HepG2 (cell line): ENCODE data around the gene STK39. TPM values are rescaled to one million over a fixed set of nuclear protein-coding genes. Genes with fewer than 3 reads are reported as not detected.

Experiments used
- ATAC-seq: fragments of 200-7000 bp; cut with Tn5 transposase; 3 replicates; pipeline ENCODE4 v1.9.1; 2020; ENCODE audit warnings: mild to moderate bottlenecking, moderate library complexity
- BruUV-seq: library from RNA; stranded (reverse); fragments of 400-500 nt; replicated peaks from 2 replicates; lab custom pipeline; 2021; lab: Mats Ljungman, UMichigan
- CTCF ChIA-PET: fragments of 300-600 bp; formaldehyde crosslinking; extraction: SDS; loops from one replicate; lab custom pipeline; 2021; ENCODE audit warnings: low total read pairs, inconsistent platforms, low intra/inter-chr PET ratio; lab: Yijun Ruan, JAX
- POLR2A ChIA-PET: fragments of 350-600 bp; sonication (Branson Sonifier 250); formaldehyde crosslinking; loops from one replicate; lab custom pipeline; 2020; ENCODE audit warnings: antibody characterized with exemption, inconsistent platforms; lab: Yijun Ruan, JAX
- DNase-seq: peaks from one replicate; pipeline ENCODE4 v3.0.0-alpha.2; 2015; ENCODE audit warnings: low spot score
- FAIRE-seq: peaks from 3 replicates; lab custom pipeline; 2011; peaks lifted over from hg19 to GRCh38; lab: Jason Lieb, UNC
- H2AFZ ChIP-seq: one replicate; pipeline ENCODE4 v1.6.1; 2011; ENCODE audit warnings: low read length, inconsistent platforms
- H3K27ac ChIP-seq: fragments of 300-600 bp; 3 replicates; pipeline ENCODE4 v1.8.0; 2011; ENCODE audit warnings: mixed run types, mild to moderate bottlenecking, mixed read lengths, low read length, inconsistent platforms; ENCODE audit not compliant: insufficient read depth; ENCODE audit errors: extremely low read length
- H3K27me3 ChIP-seq, 2 experiments: fragments of 200-600 bp in 1 of 2; 2 replicates in 1 of 2; 3 replicates in 1 of 2; pipeline versions ENCODE4 v1.6.0 to v1.8.0; 2011; ENCODE audit warnings: low read length in 2 of 2, mild to moderate bottlenecking in 2 of 2, moderate library complexity in 2 of 2, inconsistent platforms in 1 of 2; ENCODE audit not compliant: insufficient read depth in 2 of 2, control insufficient read depth in 1 of 2
- H3K36me3 ChIP-seq, 2 experiments: fragments of 200-600 bp in 1 of 2; replicated peaks in 1 of 2; 2 replicates in 1 of 2; 3 replicates in 1 of 2; pipeline versions ENCODE4 v1.5.1 to v1.8.0; 2011; ENCODE audit warnings: low read length in 2 of 2, inconsistent platforms in 1 of 2; ENCODE audit not compliant: insufficient read depth in 2 of 2, control insufficient read depth in 1 of 2
- H3K4me1 ChIP-seq: 2 replicates; pipeline ENCODE4 v1.5.1; 2012; ENCODE audit warnings: low read length, inconsistent platforms; ENCODE audit not compliant: insufficient read depth
- H3K4me2 ChIP-seq: 2 replicates; pipeline ENCODE4 v1.6.0; 2011; ENCODE audit warnings: low read depth, low read length, inconsistent platforms
- H3K4me3 ChIP-seq, 3 experiments: fragments of 200-600 bp in 1 of 3; sonication (generic), shearing (Covaris generic) in 1 of 3; replicated peaks in 1 of 3; 2 replicates each; pipeline ENCODE4 v1.5.1; 2011 to 2016; ENCODE audit warnings: low read length in 3 of 3, inconsistent platforms in 2 of 3, low read depth in 2 of 3, mild to moderate bottlenecking in 2 of 3, control low read depth in 1 of 3, mixed read lengths in 1 of 3; ENCODE audit not compliant: insufficient read depth in 1 of 3
- H3K79me2 ChIP-seq: one replicate; pipeline ENCODE4 v1.6.1; 2011; ENCODE audit warnings: low read length, inconsistent platforms; ENCODE audit not compliant: insufficient read depth
- H3K9ac ChIP-seq: 2 replicates; pipeline ENCODE4 v1.6.0; 2011; ENCODE audit warnings: mild to moderate bottlenecking, low read depth, low read length, inconsistent platforms; ENCODE audit not compliant: insufficient read depth
- H3K9me3 ChIP-seq: 2 replicates; pipeline ENCODE4 v1.5.1; 2012; ENCODE audit warnings: mild to moderate bottlenecking, low read length
- H4K20me1 ChIP-seq: 2 replicates; pipeline ENCODE4 v1.6.0; 2011; ENCODE audit warnings: inconsistent platforms, mild to moderate bottlenecking, low read length, moderate library complexity; ENCODE audit not compliant: insufficient read depth
- AGO1 ChIP-seq: fragments of 200-400 bp; formaldehyde crosslinking; IDR thresholded peaks from 2 replicates; pipeline ENCODE4 v1.6.1; 2017; ENCODE audit warnings: mild to moderate bottlenecking, low read depth, low read length, moderate library complexity; ENCODE audit not compliant: poor library complexity, severe bottlenecking
- ARHGAP35 ChIP-seq: sonication (generic); formaldehyde crosslinking; IDR thresholded peaks from 2 replicates; pipeline ENCODE4 v1.9.0; 2022; ENCODE audit warnings: mild to moderate bottlenecking, inconsistent platforms, moderate library complexity, missing genetic modification reagents, borderline replicate concordance
- GTF2F1 ChIP-seq: fragments of 150-350 bp; IDR thresholded peaks from 2 replicates; pipeline ENCODE4 v1.6.1; 2014; ENCODE audit warnings: low read length
- KLF9 ChIP-seq: IDR thresholded peaks from 2 replicates; pipeline ENCODE4 v1.6.1; 2016; ENCODE audit warnings: low read depth
- NPAS2 ChIP-seq: sonication (generic); formaldehyde crosslinking; IDR thresholded peaks from 2 replicates; pipeline ENCODE4 v1.8.0; 2022; ENCODE audit warnings: mild to moderate bottlenecking, missing genetic modification reagents, borderline replicate concordance
- RBM22 ChIP-seq: fragments of 200-400 bp; formaldehyde crosslinking; optimal IDR thresholded peaks from 2 replicates; pipeline ENCODE3; 2017; ENCODE audit warnings: mild to moderate bottlenecking, low read length, moderate library complexity
- ZBTB8A ChIP-seq: sonication (generic); formaldehyde crosslinking; IDR thresholded peaks from 2 replicates; pipeline ENCODE4 v1.4.0; 2020; ENCODE audit warnings: mild to moderate bottlenecking, low read depth, missing genetic modification reagents, borderline replicate concordance
- ZNF180 ChIP-seq: sonication (generic); formaldehyde crosslinking; IDR thresholded peaks from 2 replicates; pipeline ENCODE4 v1.4.0; 2020; ENCODE audit warnings: low read depth, missing genetic modification reagents, borderline replicate concordance
- ZNF768 ChIP-seq: sonication (generic); formaldehyde crosslinking; IDR thresholded peaks from 2 replicates; pipeline ENCODE4 v1.4.0; 2020; ENCODE audit warnings: missing genetic modification reagents
- WGBS: methylation state at CpG from one replicate; pipeline ENCODE4 v1.1.6; 2017; ENCODE audit warnings: low lambda C conversion rate; 5-methylcytosine and 5-hydroxymethylcytosine counted together
- in situ Hi-C: cut with HindIII; loops from 2 replicates; pipeline ENCODE4 v1.10.0; 2017; ENCODE audit warnings: low pct_unique_long_range_greater_than_20kb; ENCODE audit not compliant: extremely low pct_ligation_motif_present
- intact Hi-C: fragments of 100-400 bp; cut with micrococcal nuclease; formaldehyde crosslinking; loops from one replicate; pipeline ENCODE4 v1.10.0; 2022; ENCODE audit not compliant: unreplicated experiment
- polyA plus RNA-seq, 8 experiments: library from polyadenylated mRNA; depleted of rRNA in 3 of 8; stranded (reverse) in 7 of 8; unstranded in 1 of 8; fragments of >200 nt; fragmentation: Illumina TruSeq in 4 of 8; extraction: Trizol in 4 of 8; gene quantifications; 2 replicates each; pipeline versions ENCODE4 v1.2.1 to v1.2.3, GENCODE V29; 2011 to 2016; ENCODE audit warnings: low read depth in 4 of 8, missing spikeins in 1 of 8, mixed read lengths in 1 of 8; ENCODE audit not compliant: insufficient read depth in 1 of 8
- total RNA-seq, 5 experiments: library from RNA; depleted of rRNA; stranded (reverse); fragments of >200 nt; fragmentation: Illumina TruSeq; extraction: Trizol; gene quantifications; 2 replicates each; pipeline ENCODE4 v1.2.3, GENCODE V29; 2016; ENCODE audit warnings: low read depth in 1 of 5
- TF ChIP-seq, protein P1 (sequence below): sonication (generic); formaldehyde crosslinking; IDR thresholded peaks from 2 replicates; pipeline ENCODE4 v1.4.0; 2020; ENCODE audit warnings: missing genetic modification reagents, mild to moderate bottlenecking, borderline replicate concordance
- TF ChIP-seq, protein P2 (sequence below): sonication (generic); formaldehyde crosslinking; IDR thresholded peaks from 2 replicates; pipeline ENCODE4 v1.4.0; 2020; ENCODE audit warnings: missing genetic modification reagents, borderline replicate concordance
- TF ChIP-seq, protein P3 (sequence below): IDR thresholded peaks from 2 replicates; pipeline ENCODE4 v1.6.1; 2012; ENCODE audit warnings: low read length, improper control_type of control experiment

STK39 gene
- total and polyA plus RNA-seq, 2 of the 13 experiments (the other 11 are each of a cell fraction or from before 2014, with no cell fraction given), result 27.3 to 38.4 TPM

DNA sequence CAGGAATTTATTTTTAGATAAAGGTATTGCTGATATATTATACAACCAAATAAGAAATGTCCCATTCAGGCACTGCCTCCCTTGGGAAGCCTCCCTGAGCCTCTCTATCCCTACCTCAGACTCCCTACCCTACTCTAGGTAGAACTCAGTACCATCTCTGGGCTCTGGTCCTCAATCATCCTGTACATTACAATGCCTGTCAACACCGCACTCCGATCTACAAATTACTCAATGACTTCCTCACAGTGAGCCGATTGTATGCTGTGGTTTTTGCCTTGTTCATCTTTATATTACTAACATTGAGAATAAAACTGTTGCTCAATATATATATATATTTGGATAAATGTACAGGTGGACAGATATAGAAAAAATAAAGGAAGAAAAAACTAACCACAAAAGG, 207.5 kb downstream of the STK39 start:
- no peak overlapping the region for H2AFZ ChIP-seq
- intact Hi-C loops (no loop called here), in situ Hi-C loops (no loop called here)
- no peak for ATAC-seq
- no peaks in the 10 kb centered on the region for H3K27me3 ChIP-seq
- WGBS, result 99% methylated on average over 3 of the region's 3 CpGs
- FAIRE-seq, result no peak
- no peak overlapping the region for H3K4me3 ChIP-seq
- no peak for TF ChIP-seq AGO1
- no peak for TF ChIP-seq ARHGAP35
- no peak overlapping the region for H3K27ac ChIP-seq
- H3K4me1 ChIP-seq, result peaks cover 6% of the 10 kb centered on the region
- H4K20me1 ChIP-seq, result no peaks in the 10 kb centered on the region
- H3K79me2 ChIP-seq, result no peaks in the 10 kb centered on the region
- H3K4me2 ChIP-seq, result no peak overlapping the region
- ChIA-PET CTCF (no interaction called here), POLR2A (no interaction called here)
- DNase-seq, result no peak
- H3K36me3 ChIP-seq, result peaks cover 2 to 4% of the 10 kb centered on the region in 2 experiments; a peak in 2 of 5 replicates
- no TSS peak for BruUV-seq
- H3K9ac ChIP-seq, result no peak overlapping the region
- no peaks in the 10 kb centered on the region for H3K9me3 ChIP-seq

DNA sequence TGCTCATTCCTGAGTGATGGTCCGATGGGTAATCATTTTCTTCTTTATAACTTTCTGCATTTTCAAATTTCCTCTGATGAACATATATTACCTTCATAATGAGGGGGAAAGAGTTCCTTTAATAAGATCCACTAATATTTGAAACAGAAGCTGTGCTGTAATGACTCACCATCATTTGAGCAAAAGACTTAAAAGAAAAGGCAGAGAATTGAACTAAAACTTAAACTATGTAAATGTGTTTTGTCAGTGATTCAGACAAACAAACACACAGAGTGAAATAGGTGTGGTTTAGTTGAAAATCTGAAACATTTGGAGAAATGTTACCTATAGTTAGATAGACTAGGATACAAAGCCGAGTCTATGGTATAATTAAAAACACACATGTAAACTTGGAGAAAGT, 209.6 kb downstream of the STK39 start:
- no TSS peak for BruUV-seq
- Histone ChIP-seq H2AFZ (no peak overlapping the region), H3K4me1 (no peaks in the 10 kb centered on the region), H3K4me3 (no peak overlapping the region), H3K27ac (no peak overlapping the region), H3K79me2 (no peaks in the 10 kb centered on the region), H3K36me3 (peaks cover 4 to 9% of the 10 kb centered on the region in 2 experiments; a peak in 3 of 5 replicates), H3K9ac (no peak overlapping the region), H4K20me1 (no peaks in the 10 kb centered on the region), H3K27me3 (no peaks in the 10 kb centered on the region), H3K9me3 (no peaks in the 10 kb centered on the region), H3K4me2 (no peak overlapping the region)
- in situ Hi-C loops, result no loop called here
- WGBS, result 98% methylated on average over 2 of the region's 2 CpGs
- POLR2A ChIA-PET, result no interaction called here
- CTCF ChIA-PET, result no interaction called here
- FAIRE-seq, result no peak
- no peak for DNase-seq
- no peak for ATAC-seq
- intact Hi-C loops, result no loop called here
- TF ChIP-seq ZNF768 (CRISPR knock-in tag), result no peak
- no peak for TF ChIP-seq ZNF180 (CRISPR knock-in tag)
- no peak for TF ChIP-seq ZBTB8A (CRISPR knock-in tag)
- TF ChIP-seq, protein P1, sequence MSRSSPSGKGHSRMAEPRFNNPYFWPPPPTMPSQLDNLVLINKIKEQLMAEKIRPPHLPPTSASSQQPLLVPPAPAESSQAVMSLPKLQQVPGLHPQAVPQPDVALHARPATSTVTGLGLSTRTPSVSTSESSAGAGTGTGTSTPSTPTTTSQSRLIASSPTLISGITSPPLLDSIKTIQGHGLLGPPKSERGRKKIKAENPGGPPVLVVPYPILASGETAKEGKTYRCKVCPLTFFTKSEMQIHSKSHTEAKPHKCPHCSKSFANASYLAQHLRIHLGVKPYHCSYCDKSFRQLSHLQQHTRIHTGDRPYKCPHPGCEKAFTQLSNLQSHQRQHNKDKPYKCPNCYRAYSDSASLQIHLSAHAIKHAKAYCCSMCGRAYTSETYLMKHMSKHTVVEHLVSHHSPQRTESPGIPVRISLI (CRISPR knock-in tag), result no peak
- TF ChIP-seq GTF2F1, result no peak
- TF ChIP-seq, protein P2, sequence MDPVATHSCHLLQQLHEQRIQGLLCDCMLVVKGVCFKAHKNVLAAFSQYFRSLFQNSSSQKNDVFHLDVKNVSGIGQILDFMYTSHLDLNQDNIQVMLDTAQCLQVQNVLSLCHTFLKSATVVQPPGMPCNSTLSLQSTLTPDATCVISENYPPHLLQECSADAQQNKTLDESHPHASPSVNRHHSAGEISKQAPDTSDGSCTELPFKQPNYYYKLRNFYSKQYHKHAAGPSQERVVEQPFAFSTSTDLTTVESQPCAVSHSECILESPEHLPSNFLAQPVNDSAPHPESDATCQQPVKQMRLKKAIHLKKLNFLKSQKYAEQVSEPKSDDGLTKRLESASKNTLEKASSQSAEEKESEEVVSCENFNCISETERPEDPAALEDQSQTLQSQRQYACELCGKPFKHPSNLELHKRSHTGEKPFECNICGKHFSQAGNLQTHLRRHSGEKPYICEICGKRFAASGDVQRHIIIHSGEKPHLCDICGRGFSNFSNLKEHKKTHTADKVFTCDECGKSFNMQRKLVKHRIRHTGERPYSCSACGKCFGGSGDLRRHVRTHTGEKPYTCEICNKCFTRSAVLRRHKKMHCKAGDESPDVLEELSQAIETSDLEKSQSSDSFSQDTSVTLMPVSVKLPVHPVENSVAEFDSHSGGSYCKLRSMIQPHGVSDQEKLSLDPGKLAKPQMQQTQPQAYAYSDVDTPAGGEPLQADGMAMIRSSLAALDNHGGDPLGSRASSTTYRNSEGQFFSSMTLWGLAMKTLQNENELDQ (CRISPR knock-in tag), result no peak
- TF ChIP-seq RBM22, result no peak
- TF ChIP-seq NPAS2 (CRISPR knock-in tag), result no peak
- no peak for TF ChIP-seq KLF9 (CRISPR knock-in tag)
- TF ChIP-seq, protein P3, sequence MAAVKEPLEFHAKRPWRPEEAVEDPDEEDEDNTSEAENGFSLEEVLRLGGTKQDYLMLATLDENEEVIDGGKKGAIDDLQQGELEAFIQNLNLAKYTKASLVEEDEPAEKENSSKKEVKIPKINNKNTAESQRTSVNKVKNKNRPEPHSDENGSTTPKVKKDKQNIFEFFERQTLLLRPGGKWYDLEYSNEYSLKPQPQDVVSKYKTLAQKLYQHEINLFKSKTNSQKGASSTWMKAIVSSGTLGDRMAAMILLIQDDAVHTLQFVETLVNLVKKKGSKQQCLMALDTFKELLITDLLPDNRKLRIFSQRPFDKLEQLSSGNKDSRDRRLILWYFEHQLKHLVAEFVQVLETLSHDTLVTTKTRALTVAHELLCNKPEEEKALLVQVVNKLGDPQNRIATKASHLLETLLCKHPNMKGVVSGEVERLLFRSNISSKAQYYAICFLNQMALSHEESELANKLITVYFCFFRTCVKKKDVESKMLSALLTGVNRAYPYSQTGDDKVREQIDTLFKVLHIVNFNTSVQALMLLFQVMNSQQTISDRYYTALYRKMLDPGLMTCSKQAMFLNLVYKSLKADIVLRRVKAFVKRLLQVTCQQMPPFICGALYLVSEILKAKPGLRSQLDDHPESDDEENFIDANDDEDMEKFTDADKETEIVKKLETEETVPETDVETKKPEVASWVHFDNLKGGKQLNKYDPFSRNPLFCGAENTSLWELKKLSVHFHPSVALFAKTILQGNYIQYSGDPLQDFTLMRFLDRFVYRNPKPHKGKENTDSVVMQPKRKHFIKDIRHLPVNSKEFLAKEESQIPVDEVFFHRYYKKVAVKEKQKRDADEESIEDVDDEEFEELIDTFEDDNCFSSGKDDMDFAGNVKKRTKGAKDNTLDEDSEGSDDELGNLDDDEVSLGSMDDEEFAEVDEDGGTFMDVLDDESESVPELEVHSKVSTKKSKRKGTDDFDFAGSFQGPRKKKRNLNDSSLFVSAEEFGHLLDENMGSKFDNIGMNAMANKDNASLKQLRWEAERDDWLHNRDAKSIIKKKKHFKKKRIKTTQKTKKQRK, result no peak
